Measurements from ENCODE around the gene TAL1.

TAL1 gene

GRCh38 chr1:47262787-47263413, 30.9 kb upstream of the TAL1 start:
- TF ChIP-seq CTCF (conservative IDR thresholded peaks at IDR 0.05; ENCODE audit: low read length) = peak; percentile 83
- TF ChIP-seq EZH2phosphoT487 (IDR thresholded peaks at IDR 0.05; ENCODE audit: borderline replicate concordance) = no peak

GRCh38 chr1:47257224-47257623, 25.2 kb upstream of the TAL1 start:
- Histone ChIP-seq H4K20me1 (ENCODE audit: insufficient read depth, low read length, poor library complexity, severe bottlenecking) (no peaks in the 10 kb centered on the region), H3K79me2 (ENCODE audit: insufficient read depth, low read length) (no peaks in the 10 kb centered on the region), H3K36me3 (ENCODE audit: insufficient read depth, low read length) (peaks cover 75% of the 10 kb centered on the region; the same call in 1 of the 2 replicates), H3K9me2 (replicated peaks; ENCODE audit: low read depth, low read length) (no peaks in the 10 kb centered on the region), H3K4me1 (ENCODE audit: insufficient read depth, low read length, poor library complexity, severe bottlenecking) (no peaks in the 10 kb centered on the region), H3K4me3 (ENCODE audit: low read length, poor library complexity, severe bottlenecking) (no peak overlapping the region), H3F3A (ENCODE audit: low read depth) (no peaks in the 10 kb centered on the region), H3K27me3 (ENCODE audit: insufficient read depth, low read length, poor library complexity, severe bottlenecking) (no peaks in the 10 kb centered on the region), H3K9me3 (ENCODE audit: insufficient read depth, low read depth, low read length) (no peaks in the 10 kb centered on the region), H3K9ac (ENCODE audit: low read depth, low read length, poor library complexity, severe bottlenecking) (no peak overlapping the region), H3K4me2 (ENCODE audit: low read depth, low read length, poor library complexity, severe bottlenecking) (no peak overlapping the region), H2AFZ (ENCODE audit: low read length) (no peak overlapping the region)
- no peak for TF ChIP-seq CTCF (conservative IDR thresholded peaks at IDR 0.05; ENCODE audit: low read length)
- TF ChIP-seq EZH2phosphoT487 (IDR thresholded peaks at IDR 0.05; ENCODE audit: borderline replicate concordance) = no peak

More at GRCh38 chr1:47262787-47263413, 30.9 kb upstream of the TAL1 start:
- Histone ChIP-seq H3K27me3 (ENCODE audit: insufficient read depth, low read length, poor library complexity, severe bottlenecking) (no peaks in the 10 kb centered on the region), H3K4me1 (ENCODE audit: insufficient read depth, low read length, poor library complexity, severe bottlenecking) (no peaks in the 10 kb centered on the region), H2AFZ (ENCODE audit: low read length) (no peak overlapping the region), H3K36me3 (ENCODE audit: insufficient read depth, low read length) (peaks cover 74% of the 10 kb centered on the region), H3K79me2 (ENCODE audit: insufficient read depth, low read length) (no peaks in the 10 kb centered on the region), H3K9me3 (ENCODE audit: insufficient read depth, low read depth, low read length) (no peaks in the 10 kb centered on the region), H3F3A (ENCODE audit: low read depth) (no peaks in the 10 kb centered on the region), H4K20me1 (ENCODE audit: insufficient read depth, low read length, poor library complexity, severe bottlenecking) (no peaks in the 10 kb centered on the region), H3K4me2 (ENCODE audit: low read depth, low read length, poor library complexity, severe bottlenecking) (no peak overlapping the region), H3K9me2 (replicated peaks; ENCODE audit: low read depth, low read length) (no peaks in the 10 kb centered on the region), H3K9ac (ENCODE audit: low read depth, low read length, poor library complexity, severe bottlenecking) (no peak overlapping the region), H3K4me3 (ENCODE audit: low read length, poor library complexity, severe bottlenecking) (no peak overlapping the region)

- H3K4me2 ChIP-seq (ENCODE audit: low read depth, low read length, poor library complexity, severe bottlenecking) = no peak overlapping the region
- no peak overlapping the region for H3K9ac ChIP-seq (ENCODE audit: low read depth, low read length, poor library complexity, severe bottlenecking)
- H4K20me1 ChIP-seq (ENCODE audit: insufficient read depth, low read length, poor library complexity, severe bottlenecking) = no peaks in the 10 kb centered on the region
- no peaks in the 10 kb centered on the region for H3K27me3 ChIP-seq (ENCODE audit: insufficient read depth, low read length, poor library complexity, severe bottlenecking)
- H3K9me3 ChIP-seq (ENCODE audit: insufficient read depth, low read depth, low read length) = no peaks in the 10 kb centered on the region
- H2AFZ ChIP-seq (ENCODE audit: low read length) = no peak overlapping the region
- H3F3A ChIP-seq (ENCODE audit: low read depth) = no peaks in the 10 kb centered on the region
- TF ChIP-seq EZH2phosphoT487 (IDR thresholded peaks at IDR 0.05; ENCODE audit: borderline replicate concordance) (no peak), CTCF (conservative IDR thresholded peaks at IDR 0.05; ENCODE audit: low read length) (no peak)
- no peaks in the 10 kb centered on the region for H3K9me2 ChIP-seq (replicated peaks; ENCODE audit: low read depth, low read length)
- H3K36me3 ChIP-seq (ENCODE audit: insufficient read depth, low read length) = peaks cover 63% of the 10 kb centered on the region; the same call in 1 of the 2 replicates
- H3K79me2 ChIP-seq (ENCODE audit: insufficient read depth, low read length) = no peaks in the 10 kb centered on the region
- no peak overlapping the region for H3K4me3 ChIP-seq (ENCODE audit: low read length, poor library complexity, severe bottlenecking)
- no peaks in the 10 kb centered on the region for H3K4me1 ChIP-seq (ENCODE audit: insufficient read depth, low read length, poor library complexity, severe bottlenecking)
Observed at GRCh38 chr1:47252795-47253194, 20.8 kb upstream of the TAL1 start.
